Measurements from ENCODE around the gene HERC2.
A peak's percentile ranks its signal among the peaks of the same experiment; 100 is the strongest.

The HERC2 gene

GRCh38 chr15:28286031-28286430 is 35.9 kb downstream of the HERC2 start:
- H3K4me3 ChIP-seq (ENCODE audit: severe bottlenecking), result no peak overlapping the region
- no peaks in the 10 kb centered on the region for H3K27me3 ChIP-seq (ENCODE audit: insufficient read depth, poor library complexity, severe bottlenecking)
- TF ChIP-seq, protein P1, sequence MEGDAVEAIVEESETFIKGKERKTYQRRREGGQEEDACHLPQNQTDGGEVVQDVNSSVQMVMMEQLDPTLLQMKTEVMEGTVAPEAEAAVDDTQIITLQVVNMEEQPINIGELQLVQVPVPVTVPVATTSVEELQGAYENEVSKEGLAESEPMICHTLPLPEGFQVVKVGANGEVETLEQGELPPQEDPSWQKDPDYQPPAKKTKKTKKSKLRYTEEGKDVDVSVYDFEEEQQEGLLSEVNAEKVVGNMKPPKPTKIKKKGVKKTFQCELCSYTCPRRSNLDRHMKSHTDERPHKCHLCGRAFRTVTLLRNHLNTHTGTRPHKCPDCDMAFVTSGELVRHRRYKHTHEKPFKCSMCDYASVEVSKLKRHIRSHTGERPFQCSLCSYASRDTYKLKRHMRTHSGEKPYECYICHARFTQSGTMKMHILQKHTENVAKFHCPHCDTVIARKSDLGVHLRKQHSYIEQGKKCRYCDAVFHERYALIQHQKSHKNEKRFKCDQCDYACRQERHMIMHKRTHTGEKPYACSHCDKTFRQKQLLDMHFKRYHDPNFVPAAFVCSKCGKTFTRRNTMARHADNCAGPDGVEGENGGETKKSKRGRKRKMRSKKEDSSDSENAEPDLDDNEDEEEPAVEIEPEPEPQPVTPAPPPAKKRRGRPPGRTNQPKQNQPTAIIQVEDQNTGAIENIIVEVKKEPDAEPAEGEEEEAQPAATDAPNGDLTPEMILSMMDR (IDR thresholded peaks at IDR 0.05; ENCODE audit: poor library complexity, severe bottlenecking), result no peak
- no peak overlapping the region for H3K27ac ChIP-seq (ENCODE audit: poor library complexity, severe bottlenecking)
- no peak for DNase-seq (ENCODE audit: low spot score)
- peaks cover 25% of the 10 kb centered on the region for H3K36me3 ChIP-seq (ENCODE audit: low read depth)
- H3K9me3 ChIP-seq (ENCODE audit: severe bottlenecking), result no peaks in the 10 kb centered on the region
- no peak for ATAC-seq (ENCODE audit: low read depth)
- H3K4me1 ChIP-seq (ENCODE audit: insufficient read depth, poor library complexity, severe bottlenecking), result no peaks in the 10 kb centered on the region

DNA sequence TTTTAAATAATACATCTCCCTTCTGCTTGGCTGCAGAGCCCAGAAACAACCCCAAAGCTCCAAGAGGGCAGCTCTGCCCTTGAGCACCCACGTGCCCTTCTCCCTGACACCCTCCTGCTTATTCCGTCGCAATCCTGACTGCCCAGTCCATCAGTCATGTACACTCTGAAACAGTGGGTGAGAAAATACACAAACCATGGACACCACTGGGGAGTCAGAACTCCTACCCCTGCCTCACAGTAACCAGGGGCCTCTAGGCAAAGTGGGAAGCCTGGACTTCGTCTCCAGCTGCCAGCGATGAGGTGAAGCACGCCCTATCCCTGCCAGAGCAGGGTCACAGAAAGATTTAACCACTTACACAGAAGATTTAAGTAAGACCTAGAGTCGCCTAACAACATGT is 40.1 kb downstream of the HERC2 start:
- DNase-seq (ENCODE audit: low spot score) (no peak), ATAC-seq (ENCODE audit: low read depth) (no peak)
- TF ChIP-seq, protein P1 (IDR thresholded peaks at IDR 0.05; ENCODE audit: poor library complexity, severe bottlenecking), result no peak
- no peak overlapping the region for H3K27ac ChIP-seq (ENCODE audit: poor library complexity, severe bottlenecking)
- H3K9me3 ChIP-seq (ENCODE audit: severe bottlenecking), result no peaks in the 10 kb centered on the region
- no peaks in the 10 kb centered on the region for H3K4me1 ChIP-seq (ENCODE audit: insufficient read depth, poor library complexity, severe bottlenecking)
- peaks cover 38% of the 10 kb centered on the region for H3K36me3 ChIP-seq (ENCODE audit: low read depth)
- no peaks in the 10 kb centered on the region for H3K27me3 ChIP-seq (ENCODE audit: insufficient read depth, poor library complexity, severe bottlenecking)
- no peak overlapping the region for H3K4me3 ChIP-seq (ENCODE audit: severe bottlenecking)

GRCh38 chr15:28274635-28275034 is 47.3 kb downstream of the HERC2 start:
- Histone ChIP-seq H3K4me1 (ENCODE audit: insufficient read depth, poor library complexity, severe bottlenecking) (no peaks in the 10 kb centered on the region), H3K4me3 (ENCODE audit: severe bottlenecking) (no peak overlapping the region), H3K27me3 (ENCODE audit: insufficient read depth, poor library complexity, severe bottlenecking) (no peaks in the 10 kb centered on the region), H3K27ac (ENCODE audit: poor library complexity, severe bottlenecking) (no peak overlapping the region), H3K36me3 (ENCODE audit: low read depth) (peaks cover 78% of the 10 kb centered on the region), H3K9me3 (ENCODE audit: severe bottlenecking) (no peaks in the 10 kb centered on the region)
- DNase-seq (ENCODE audit: low spot score) (no peak), ATAC-seq (ENCODE audit: low read depth) (no peak)
- TF ChIP-seq, protein P1 (IDR thresholded peaks at IDR 0.05; ENCODE audit: poor library complexity, severe bottlenecking), result no peak

GRCh38 chr15:28273873-28274610 is 47.9 kb downstream of the HERC2 start:
- Histone ChIP-seq H3K4me3 (ENCODE audit: severe bottlenecking) (no peak overlapping the region), H3K4me1 (ENCODE audit: insufficient read depth, poor library complexity, severe bottlenecking) (no peaks in the 10 kb centered on the region), H3K9me3 (ENCODE audit: severe bottlenecking) (no peaks in the 10 kb centered on the region), H3K27me3 (ENCODE audit: insufficient read depth, poor library complexity, severe bottlenecking) (no peaks in the 10 kb centered on the region), H3K36me3 (ENCODE audit: low read depth) (peaks cover 82% of the 10 kb centered on the region), H3K27ac (ENCODE audit: poor library complexity, severe bottlenecking) (no peak overlapping the region)
- TF ChIP-seq, protein P1 (IDR thresholded peaks at IDR 0.05; ENCODE audit: poor library complexity, severe bottlenecking), result no peak
- ATAC-seq (ENCODE audit: low read depth) (no peak), DNase-seq (ENCODE audit: low spot score) (no peak)

DNA sequence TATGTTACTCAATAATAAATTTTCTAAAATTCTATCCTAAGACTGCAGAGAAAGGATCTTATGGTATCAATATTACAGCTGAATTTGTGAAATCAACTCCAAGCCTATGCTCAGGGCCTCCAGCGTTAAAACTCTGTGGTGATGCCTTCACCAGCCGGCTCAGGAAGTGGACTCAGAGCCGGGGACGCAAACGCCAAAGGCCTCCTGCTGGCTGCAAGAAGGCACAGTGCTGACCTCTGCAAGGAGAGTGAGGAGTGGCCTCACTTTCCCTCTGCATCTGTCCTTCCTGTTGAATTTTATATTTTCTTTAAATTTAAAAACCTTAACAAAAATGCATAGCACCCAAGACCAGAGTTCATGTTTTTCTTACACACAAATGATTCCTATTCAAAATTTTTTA is 48.5 kb downstream of the HERC2 start:
- no peak for DNase-seq (ENCODE audit: low spot score)
- ATAC-seq (ENCODE audit: low read depth), result peak; percentile 51; the same call in 1 of the 3 replicates
- H3K4me1 ChIP-seq (ENCODE audit: insufficient read depth, poor library complexity, severe bottlenecking), result no peaks in the 10 kb centered on the region
- H3K4me3 ChIP-seq (ENCODE audit: severe bottlenecking), result no peak overlapping the region
- H3K27me3 ChIP-seq (ENCODE audit: insufficient read depth, poor library complexity, severe bottlenecking), result no peaks in the 10 kb centered on the region
- no peak overlapping the region for H3K27ac ChIP-seq (ENCODE audit: poor library complexity, severe bottlenecking)
- TF ChIP-seq, protein P1 (IDR thresholded peaks at IDR 0.05; ENCODE audit: poor library complexity, severe bottlenecking), result no peak
- H3K36me3 ChIP-seq (ENCODE audit: low read depth), result peaks cover 85% of the 10 kb centered on the region
- no peaks in the 10 kb centered on the region for H3K9me3 ChIP-seq (ENCODE audit: severe bottlenecking)
